Progenitor cell of endocrine pancreas (in vitro differentiated cells): ENCODE measurements around the gene SPEN. TPM values are rescaled to one million over a fixed set of nuclear protein-coding genes. Genes with fewer than 3 reads are reported as not detected.

ENCODE experiments used
- DNase-seq: peaks from one replicate; pipeline ENCODE4 v3.0.0; 2021; ENCODE audit warnings: low spot score; ENCODE audit not compliant: unreplicated experiment
- H3K27ac Mint-ChIP-seq: 2 replicates; pipeline ENCODE4 v1.8.0; 2021; ENCODE audit warnings: mild to moderate bottlenecking, moderate library complexity, mixed read lengths
- H3K27me3 Mint-ChIP-seq: 2 replicates; pipeline ENCODE4 v1.8.0; 2021; ENCODE audit warnings: mixed read lengths
- H3K36me3 Mint-ChIP-seq: 2 replicates; pipeline ENCODE4 v1.8.0; 2022; ENCODE audit warnings: mixed read lengths; ENCODE audit not compliant: insufficient read depth
- H3K4me1 Mint-ChIP-seq: 2 replicates; pipeline ENCODE4 v1.8.0; 2021; ENCODE audit warnings: low read depth, mixed read lengths
- H3K4me3 Mint-ChIP-seq: 2 replicates; pipeline ENCODE4 v1.8.0; 2021; ENCODE audit warnings: low read depth, mild to moderate bottlenecking, moderate library complexity, mixed read lengths
- H3K9me3 Mint-ChIP-seq: 2 replicates; pipeline ENCODE4 v1.8.0; 2021; ENCODE audit warnings: low read depth, mixed read lengths
- total RNA-seq: library from RNA; stranded (reverse); gene quantifications from 2 replicates; pipeline ENCODE4 v1.2.1, GENCODE V29; 2021
- TF ChIP-seq, protein P1 (sequence below): fragments of 200-600 bp; sonication (generic); IDR thresholded peaks from one replicate; pipeline ENCODE4 v1.5.0; 2021; ENCODE audit warnings: antibody characterized with exemption, mild to moderate bottlenecking; ENCODE audit not compliant: unreplicated experiment

SPEN gene
- total RNA-seq, 1 donor from 2014 or later: 55.8 TPM

DNA sequence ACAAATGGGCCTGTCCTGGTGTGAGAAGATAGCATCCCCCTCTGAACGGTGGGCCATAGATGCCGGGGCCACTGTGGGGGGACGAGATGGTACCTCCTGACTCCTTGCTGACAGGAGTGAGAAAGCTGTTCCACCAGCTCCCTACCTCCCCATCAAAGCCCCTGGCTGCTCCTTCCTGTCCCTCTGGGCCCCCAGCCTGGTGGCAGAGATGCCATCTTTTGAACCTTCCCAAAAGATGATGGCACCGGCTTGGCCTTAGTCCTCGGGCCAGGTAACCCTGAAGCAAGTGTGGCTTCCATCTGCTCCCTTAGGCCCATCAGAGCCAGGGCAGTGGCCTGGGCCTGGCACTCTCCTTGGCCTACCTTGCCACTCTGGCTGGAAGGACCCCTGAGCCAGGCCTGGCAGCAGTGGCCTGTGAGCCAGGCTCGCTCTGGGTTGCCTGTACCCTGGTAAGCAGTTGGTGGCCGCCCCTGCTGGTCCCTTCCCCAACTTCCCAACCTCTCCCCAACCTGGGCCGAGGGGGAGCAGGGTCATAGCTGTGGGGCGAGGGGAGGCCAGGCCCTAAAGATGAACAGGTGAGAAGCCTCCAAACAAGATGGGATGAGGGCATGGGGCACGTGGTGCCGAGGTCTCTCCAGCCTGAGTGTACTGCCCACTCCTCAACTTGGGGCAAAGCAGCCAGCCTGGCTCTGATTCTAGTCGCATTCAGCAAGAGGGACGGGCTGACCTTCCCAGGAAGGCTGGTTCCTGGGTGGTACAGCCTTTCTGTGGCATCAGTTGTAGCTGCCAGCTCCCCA, 93.7 kb downstream of the SPEN start:
- no peaks in the 10 kb centered on the region for H3K9me3 Mint-ChIP-seq
- no peaks in the 10 kb centered on the region for H3K27me3 Mint-ChIP-seq
- DNase-seq: no peak
- TF ChIP-seq, protein P1, sequence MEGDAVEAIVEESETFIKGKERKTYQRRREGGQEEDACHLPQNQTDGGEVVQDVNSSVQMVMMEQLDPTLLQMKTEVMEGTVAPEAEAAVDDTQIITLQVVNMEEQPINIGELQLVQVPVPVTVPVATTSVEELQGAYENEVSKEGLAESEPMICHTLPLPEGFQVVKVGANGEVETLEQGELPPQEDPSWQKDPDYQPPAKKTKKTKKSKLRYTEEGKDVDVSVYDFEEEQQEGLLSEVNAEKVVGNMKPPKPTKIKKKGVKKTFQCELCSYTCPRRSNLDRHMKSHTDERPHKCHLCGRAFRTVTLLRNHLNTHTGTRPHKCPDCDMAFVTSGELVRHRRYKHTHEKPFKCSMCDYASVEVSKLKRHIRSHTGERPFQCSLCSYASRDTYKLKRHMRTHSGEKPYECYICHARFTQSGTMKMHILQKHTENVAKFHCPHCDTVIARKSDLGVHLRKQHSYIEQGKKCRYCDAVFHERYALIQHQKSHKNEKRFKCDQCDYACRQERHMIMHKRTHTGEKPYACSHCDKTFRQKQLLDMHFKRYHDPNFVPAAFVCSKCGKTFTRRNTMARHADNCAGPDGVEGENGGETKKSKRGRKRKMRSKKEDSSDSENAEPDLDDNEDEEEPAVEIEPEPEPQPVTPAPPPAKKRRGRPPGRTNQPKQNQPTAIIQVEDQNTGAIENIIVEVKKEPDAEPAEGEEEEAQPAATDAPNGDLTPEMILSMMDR: no peak
- peaks cover 4% of the 10 kb centered on the region for H3K4me1 Mint-ChIP-seq
- no peak overlapping the region for H3K27ac Mint-ChIP-seq
- H3K36me3 Mint-ChIP-seq: peaks cover 16% of the 10 kb centered on the region
- no peak overlapping the region for H3K4me3 Mint-ChIP-seq

DNA sequence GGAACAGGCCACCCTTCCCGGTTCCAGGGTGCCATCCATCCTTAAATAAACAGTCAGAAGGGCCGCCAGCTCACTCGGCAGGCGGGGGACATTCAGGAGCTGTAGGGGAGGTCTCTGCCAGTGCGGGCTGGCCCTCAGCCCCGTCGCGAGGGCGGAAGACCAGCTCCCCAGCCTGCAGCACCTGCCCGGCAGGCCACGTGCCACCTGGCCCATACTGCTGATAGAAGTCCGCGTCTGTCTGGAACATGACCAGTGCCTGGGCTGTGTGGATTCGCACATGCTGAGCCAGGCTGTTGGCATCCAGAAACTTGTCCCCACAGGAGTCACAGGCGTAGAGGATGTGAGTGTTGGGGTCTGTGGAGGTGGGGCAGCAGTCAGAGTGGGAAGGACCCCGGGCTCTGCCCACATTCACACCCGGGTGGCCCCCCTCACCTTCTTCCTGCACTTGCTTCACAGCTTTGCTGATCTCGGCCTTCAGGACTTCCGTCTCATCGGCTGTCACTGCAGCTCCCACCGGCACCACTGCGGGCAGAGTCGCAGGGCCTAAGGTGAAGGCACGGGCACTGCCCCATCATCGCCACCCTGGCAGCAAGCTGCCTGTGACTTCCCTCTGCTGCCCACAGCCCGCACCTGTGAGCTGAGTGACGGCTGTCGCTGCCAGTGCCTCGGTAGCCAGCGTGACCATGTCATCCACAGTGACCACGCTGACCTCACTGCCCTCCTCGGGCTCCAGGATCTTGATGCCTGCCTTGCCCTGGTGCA, 94.6 kb downstream of the SPEN start:
- peaks cover 15% of the 10 kb centered on the region for H3K36me3 Mint-ChIP-seq
- H3K9me3 Mint-ChIP-seq: no peaks in the 10 kb centered on the region
- no peak overlapping the region for H3K27ac Mint-ChIP-seq
- TF ChIP-seq, protein P1: no peak
- no peak overlapping the region for H3K4me3 Mint-ChIP-seq
- no peak for DNase-seq
- peaks cover 4% of the 10 kb centered on the region for H3K4me1 Mint-ChIP-seq
- H3K27me3 Mint-ChIP-seq: no peaks in the 10 kb centered on the region

DNA sequence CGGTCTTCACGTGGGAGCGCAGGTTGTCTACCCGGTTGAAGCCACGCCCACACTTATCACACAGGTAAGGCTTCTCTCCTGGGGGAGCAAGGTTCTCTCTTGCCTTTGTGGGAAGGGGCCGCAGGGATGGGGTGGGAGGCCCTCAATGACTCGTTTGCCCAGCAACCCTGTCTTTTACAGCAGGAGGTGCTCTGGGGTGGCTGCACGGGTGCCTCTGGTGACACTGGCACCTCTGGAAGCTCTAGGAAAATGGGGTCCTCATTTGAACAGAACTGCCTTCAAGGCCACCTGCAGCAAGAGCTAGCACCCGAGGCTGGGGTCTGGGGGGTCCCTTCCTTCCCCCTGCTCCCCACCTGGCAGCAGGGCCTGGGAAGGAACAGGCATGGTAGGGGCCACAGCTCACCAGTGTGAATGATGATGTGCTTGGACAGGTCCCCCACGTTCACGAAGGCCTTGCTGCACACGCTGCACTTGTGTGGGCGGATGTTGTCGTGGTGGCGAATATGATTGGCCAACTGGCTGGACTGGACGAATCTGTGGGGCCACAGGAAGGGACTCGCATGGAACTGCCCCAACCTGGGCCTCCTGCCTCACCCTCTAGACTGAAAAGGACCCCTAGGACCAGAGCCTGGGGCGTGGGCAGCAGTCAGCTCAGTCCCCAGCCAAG, 95.3 kb downstream of the SPEN start:
- H3K27me3 Mint-ChIP-seq: no peaks in the 10 kb centered on the region
- H3K4me3 Mint-ChIP-seq: no peak overlapping the region
- no peak overlapping the region for H3K27ac Mint-ChIP-seq
- no peak for DNase-seq
- H3K36me3 Mint-ChIP-seq: peaks cover 11% of the 10 kb centered on the region
- H3K4me1 Mint-ChIP-seq: peaks cover 4% of the 10 kb centered on the region
- H3K9me3 Mint-ChIP-seq: no peaks in the 10 kb centered on the region
- TF ChIP-seq, protein P1: no peak

DNA sequence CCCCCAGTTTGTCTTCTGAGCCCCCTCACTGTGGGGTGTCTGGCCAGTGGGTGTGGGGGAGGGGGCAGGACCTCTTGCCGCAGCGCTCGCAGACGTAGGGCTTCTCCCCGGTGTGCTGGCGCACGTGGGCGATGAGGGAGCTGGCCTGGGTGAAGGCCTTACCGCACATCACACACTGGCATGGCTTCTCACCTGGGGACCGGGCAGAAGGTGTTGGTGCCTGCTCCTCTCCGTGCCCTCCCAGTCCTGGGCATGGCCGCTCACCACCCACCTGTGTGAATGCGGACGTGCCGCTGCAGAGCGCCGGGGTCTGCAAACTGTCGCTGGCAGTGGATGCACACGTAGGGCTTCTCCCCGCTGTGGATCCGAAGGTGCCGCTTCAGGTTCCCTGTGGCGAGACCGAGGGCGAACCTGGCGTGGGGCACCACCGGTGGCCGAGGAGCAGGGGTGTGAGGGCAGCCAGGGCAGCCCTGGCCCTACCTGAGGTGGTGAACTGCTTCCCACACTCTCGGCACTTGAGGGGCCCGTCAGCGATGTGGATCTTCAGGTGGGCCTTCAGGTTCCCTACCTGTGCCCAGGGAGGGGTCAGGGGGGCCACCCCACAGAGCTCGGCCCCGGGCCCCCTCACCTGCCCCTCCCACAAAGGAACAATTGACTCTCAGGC, 96.0 kb downstream of the SPEN start:
- peaks cover 4% of the 10 kb centered on the region for H3K4me1 Mint-ChIP-seq
- no peak overlapping the region for H3K4me3 Mint-ChIP-seq
- peaks cover 11% of the 10 kb centered on the region for H3K36me3 Mint-ChIP-seq
- no peak overlapping the region for H3K27ac Mint-ChIP-seq
- H3K9me3 Mint-ChIP-seq: no peaks in the 10 kb centered on the region
- no peak for DNase-seq
- TF ChIP-seq, protein P1: no peak
- H3K27me3 Mint-ChIP-seq: no peaks in the 10 kb centered on the region

DNA sequence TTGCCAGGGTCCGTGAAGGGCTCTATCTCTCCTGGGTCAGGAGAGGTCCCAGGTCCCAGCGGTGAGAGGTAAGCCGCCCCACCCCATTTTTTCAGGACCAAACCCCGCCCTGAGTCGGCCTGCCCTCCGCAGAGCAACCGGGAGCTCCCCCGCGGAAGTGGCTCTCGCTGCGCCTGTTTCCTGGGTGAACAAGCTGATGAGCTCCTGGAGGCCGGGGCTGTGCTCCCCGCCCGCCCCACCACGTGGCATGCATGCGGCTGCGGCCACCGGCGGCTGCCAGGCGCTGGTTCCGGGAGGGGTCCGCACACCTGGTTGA, 96.4 kb downstream of the SPEN start:
- Mint-ChIP-seq H3K4me1 (peaks cover 5% of the 10 kb centered on the region), H3K27me3 (no peaks in the 10 kb centered on the region), H3K4me3 (no peak overlapping the region), H3K27ac (no peak overlapping the region), H3K9me3 (no peaks in the 10 kb centered on the region), H3K36me3 (peaks cover 12% of the 10 kb centered on the region)
- DNase-seq: no peak
- TF ChIP-seq, protein P1: no peak
